ENCODE results near the gene GPR27.

- no peak for TF ChIP-seq EZH2 (IDR thresholded peaks at IDR 0.05; ENCODE audit: low read length, unreplicated experiment)
- TF ChIP-seq, protein P1, sequence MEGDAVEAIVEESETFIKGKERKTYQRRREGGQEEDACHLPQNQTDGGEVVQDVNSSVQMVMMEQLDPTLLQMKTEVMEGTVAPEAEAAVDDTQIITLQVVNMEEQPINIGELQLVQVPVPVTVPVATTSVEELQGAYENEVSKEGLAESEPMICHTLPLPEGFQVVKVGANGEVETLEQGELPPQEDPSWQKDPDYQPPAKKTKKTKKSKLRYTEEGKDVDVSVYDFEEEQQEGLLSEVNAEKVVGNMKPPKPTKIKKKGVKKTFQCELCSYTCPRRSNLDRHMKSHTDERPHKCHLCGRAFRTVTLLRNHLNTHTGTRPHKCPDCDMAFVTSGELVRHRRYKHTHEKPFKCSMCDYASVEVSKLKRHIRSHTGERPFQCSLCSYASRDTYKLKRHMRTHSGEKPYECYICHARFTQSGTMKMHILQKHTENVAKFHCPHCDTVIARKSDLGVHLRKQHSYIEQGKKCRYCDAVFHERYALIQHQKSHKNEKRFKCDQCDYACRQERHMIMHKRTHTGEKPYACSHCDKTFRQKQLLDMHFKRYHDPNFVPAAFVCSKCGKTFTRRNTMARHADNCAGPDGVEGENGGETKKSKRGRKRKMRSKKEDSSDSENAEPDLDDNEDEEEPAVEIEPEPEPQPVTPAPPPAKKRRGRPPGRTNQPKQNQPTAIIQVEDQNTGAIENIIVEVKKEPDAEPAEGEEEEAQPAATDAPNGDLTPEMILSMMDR (conservative IDR thresholded peaks at IDR 0.05; ENCODE audit: low read depth, low read length), result no peak
- TF ChIP-seq EZH2phosphoT487 (IDR thresholded peaks at IDR 0.05; ENCODE audit: borderline replicate concordance, low read length), result no peak
These were observed 6.5 kb downstream of the GPR27 start for GRCh38 chr3:71760140-71760539.

All from PC-3 (cell line).